ENCODE measurements around the gene RFC1. TPM values are rescaled to one million over a fixed set of nuclear protein-coding genes. Genes with fewer than 3 reads are reported as not detected.

RFC1 gene
- total RNA-seq, 1 donor from 2014 or later: 33.9 TPM

DNA sequence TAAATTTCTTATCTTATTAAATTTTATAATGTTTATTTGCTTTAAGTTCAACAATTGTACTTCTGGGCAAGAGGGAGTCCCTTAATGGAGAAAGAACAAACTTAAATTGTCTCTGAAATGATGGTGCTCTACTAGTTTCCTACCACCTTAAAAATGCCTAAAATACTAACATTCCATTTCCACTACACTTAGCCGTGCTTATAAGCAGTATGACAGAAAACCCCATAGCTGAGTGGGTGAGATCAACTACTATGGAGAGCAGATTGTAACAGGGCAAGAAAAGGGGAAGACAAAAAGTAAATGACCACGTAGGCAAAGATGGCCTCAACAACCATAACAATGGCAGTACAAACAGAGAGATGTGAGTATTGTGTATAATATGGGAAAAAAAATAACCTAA, 35.0 kb downstream of the RFC1 start:
- intact Hi-C loops (cut with DNase I): no loop called here

DNA sequence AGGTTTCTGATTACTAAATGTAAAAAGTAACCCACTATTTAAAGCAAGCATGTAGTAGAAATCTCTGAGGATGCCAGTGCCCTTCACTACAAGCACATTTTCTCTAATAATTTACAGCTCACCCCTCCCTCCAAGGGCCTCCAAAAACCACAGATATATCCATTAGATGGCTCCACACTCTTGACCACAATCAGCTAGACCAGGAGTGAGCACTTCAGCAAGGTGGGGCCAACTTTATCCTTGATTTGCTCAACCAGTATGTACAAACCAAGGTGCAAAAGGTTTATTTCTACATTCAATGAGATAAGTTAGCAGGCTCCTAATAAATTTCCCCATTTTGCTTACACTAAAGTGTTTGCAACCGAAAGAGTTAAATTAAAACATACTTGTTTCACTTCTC, 35.8 kb downstream of the RFC1 start:
- Histone ChIP-seq H3K9me3 (no peaks in the 10 kb centered on the region), H3K36me3 (peaks cover 0 to 8% of the 10 kb centered on the region in 2 donors), H3K27me3 (no peaks in the 10 kb centered on the region), H3K27ac (no peak overlapping the region), H3K4me3 (no peak overlapping the region), H3K4me1 (no peaks in the 10 kb centered on the region)
- TF ChIP-seq POLR2A (IDR thresholded peaks at IDR 0.05) (no peak), POLR2AphosphoS5 (IDR thresholded peaks at IDR 0.05; ENCODE audit: insufficient read depth in 1 of 2, low read depth in 1 of 2) (no peak)
- TF ChIP-seq, protein P1, sequence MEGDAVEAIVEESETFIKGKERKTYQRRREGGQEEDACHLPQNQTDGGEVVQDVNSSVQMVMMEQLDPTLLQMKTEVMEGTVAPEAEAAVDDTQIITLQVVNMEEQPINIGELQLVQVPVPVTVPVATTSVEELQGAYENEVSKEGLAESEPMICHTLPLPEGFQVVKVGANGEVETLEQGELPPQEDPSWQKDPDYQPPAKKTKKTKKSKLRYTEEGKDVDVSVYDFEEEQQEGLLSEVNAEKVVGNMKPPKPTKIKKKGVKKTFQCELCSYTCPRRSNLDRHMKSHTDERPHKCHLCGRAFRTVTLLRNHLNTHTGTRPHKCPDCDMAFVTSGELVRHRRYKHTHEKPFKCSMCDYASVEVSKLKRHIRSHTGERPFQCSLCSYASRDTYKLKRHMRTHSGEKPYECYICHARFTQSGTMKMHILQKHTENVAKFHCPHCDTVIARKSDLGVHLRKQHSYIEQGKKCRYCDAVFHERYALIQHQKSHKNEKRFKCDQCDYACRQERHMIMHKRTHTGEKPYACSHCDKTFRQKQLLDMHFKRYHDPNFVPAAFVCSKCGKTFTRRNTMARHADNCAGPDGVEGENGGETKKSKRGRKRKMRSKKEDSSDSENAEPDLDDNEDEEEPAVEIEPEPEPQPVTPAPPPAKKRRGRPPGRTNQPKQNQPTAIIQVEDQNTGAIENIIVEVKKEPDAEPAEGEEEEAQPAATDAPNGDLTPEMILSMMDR (IDR thresholded peaks at IDR 0.05): no peak
- intact Hi-C loops (cut with DNase I): no loop called here
- DNase-seq (ENCODE audit: extremely low spot score in 2 of 2): no peak

More for the DNA sequence above, 35.0 kb downstream of the RFC1 start:
- Histone ChIP-seq H3K27ac (no peak overlapping the region), H3K4me3 (no peak overlapping the region), H3K27me3 (no peaks in the 10 kb centered on the region), H3K36me3 (no peaks in the 10 kb centered on the region), H3K9me3 (no peaks in the 10 kb centered on the region), H3K4me1 (no peaks in the 10 kb centered on the region)
- DNase-seq (ENCODE audit: extremely low spot score in 2 of 2): no peak
- TF ChIP-seq, protein P1 (IDR thresholded peaks at IDR 0.05): no peak
- TF ChIP-seq POLR2AphosphoS5 (IDR thresholded peaks at IDR 0.05; ENCODE audit: insufficient read depth in 1 of 2, low read depth in 1 of 2): no peak
- no peak for TF ChIP-seq POLR2A (IDR thresholded peaks at IDR 0.05)

- Histone ChIP-seq H3K9me3 (no peaks in the 10 kb centered on the region), H3K4me3 (no peak overlapping the region), H3K27me3 (no peaks in the 10 kb centered on the region), H3K27ac (no peak overlapping the region), H3K4me1 (no peaks in the 10 kb centered on the region), H3K36me3 (peaks cover 0 to 20% of the 10 kb centered on the region in 2 donors)
- intact Hi-C loops (cut with DNase I): no loop called here
- DNase-seq (ENCODE audit: extremely low spot score in 2 of 2): no peak
- TF ChIP-seq POLR2AphosphoS5 (IDR thresholded peaks at IDR 0.05; ENCODE audit: insufficient read depth in 1 of 2, low read depth in 1 of 2): no peak
- no peak for TF ChIP-seq POLR2A (IDR thresholded peaks at IDR 0.05)
- TF ChIP-seq, protein P1 (IDR thresholded peaks at IDR 0.05): no peak
Measured at GRCh38 chr4:39326468-39326977, 39.6 kb downstream of the RFC1 start.

- DNase-seq (ENCODE audit: extremely low spot score in 2 of 2): no peak
- no peak overlapping the region for H3K27ac ChIP-seq
- H3K36me3 ChIP-seq: peaks cover 0 to 25% of the 10 kb centered on the region in 2 donors
- H3K4me1 ChIP-seq: no peaks in the 10 kb centered on the region
- TF ChIP-seq POLR2A (IDR thresholded peaks at IDR 0.05) (no peak), POLR2AphosphoS5 (IDR thresholded peaks at IDR 0.05; ENCODE audit: insufficient read depth in 1 of 2, low read depth in 1 of 2) (no peak)
- TF ChIP-seq, protein P1 (IDR thresholded peaks at IDR 0.05): no peak
- H3K9me3 ChIP-seq: no peaks in the 10 kb centered on the region
- no peak overlapping the region for H3K4me3 ChIP-seq
- H3K27me3 ChIP-seq: no peaks in the 10 kb centered on the region
- intact Hi-C loops (cut with DNase I): no loop called here
Measured at GRCh38 chr4:39324897-39325613, 41.1 kb downstream of the RFC1 start.

GRCh38 chr4:39324446-39324845, 41.7 kb downstream of the RFC1 start:
- Histone ChIP-seq H3K36me3 (peaks cover 0 to 30% of the 10 kb centered on the region in 2 donors), H3K4me1 (no peaks in the 10 kb centered on the region), H3K4me3 (no peak overlapping the region), H3K27me3 (no peaks in the 10 kb centered on the region), H3K27ac (no peak overlapping the region), H3K9me3 (no peaks in the 10 kb centered on the region)
- TF ChIP-seq, protein P1 (IDR thresholded peaks at IDR 0.05): no peak
- no peak for TF ChIP-seq POLR2AphosphoS5 (IDR thresholded peaks at IDR 0.05; ENCODE audit: insufficient read depth in 1 of 2, low read depth in 1 of 2)
- TF ChIP-seq POLR2A (IDR thresholded peaks at IDR 0.05): no peak
- intact Hi-C loops (cut with DNase I): no loop called here
- no peak for DNase-seq (ENCODE audit: extremely low spot score in 2 of 2)
